Astrocyte (in vitro differentiated cells and primary cell): ENCODE results near the gene PNKD. TPM values are rescaled to one million over a fixed set of nuclear protein-coding genes. Genes with fewer than 3 reads are reported as not detected.

ENCODE experiments used
- DNase-seq: peaks from one replicate; pipeline ENCODE4 v3.0.0-alpha.2; 2010; ENCODE audit warnings: low read depth
- FAIRE-seq: peaks from 2 replicates; lab custom pipeline; 2011; peaks lifted over from hg19 to GRCh38; lab: Jason Lieb, UNC
- H2AFZ ChIP-seq: 2 replicates; pipeline ENCODE4 v1.6.0; 2012; ENCODE audit warnings: low read depth, low read length, inconsistent platforms
- H3K27ac ChIP-seq: 2 replicates; pipeline ENCODE4 v1.5.1; 2011; ENCODE audit warnings: low read depth, low read length, inconsistent platforms
- H3K27me3 ChIP-seq: 2 replicates; pipeline ENCODE4 v1.6.0; 2011; ENCODE audit warnings: low read length, inconsistent platforms; ENCODE audit not compliant: insufficient read depth
- H3K36me3 ChIP-seq: 2 replicates; pipeline ENCODE4 v1.5.1; 2011; ENCODE audit warnings: low read length, inconsistent platforms; ENCODE audit not compliant: insufficient read depth
- H3K4me1 ChIP-seq: 2 replicates; pipeline ENCODE4 v1.5.1; 2011; ENCODE audit warnings: low read length, inconsistent platforms; ENCODE audit not compliant: insufficient read depth
- H3K4me2 ChIP-seq: 2 replicates; pipeline ENCODE4 v1.6.0; 2012; ENCODE audit warnings: low read length, inconsistent platforms
- H3K4me3 ChIP-seq: 2 replicates; pipeline ENCODE4 v1.5.1; 2011; ENCODE audit warnings: low read depth, mild to moderate bottlenecking, low read length, inconsistent platforms; ENCODE audit not compliant: insufficient read depth
- H3K79me2 ChIP-seq: 2 replicates; pipeline ENCODE4 v1.6.0; 2012; ENCODE audit warnings: mild to moderate bottlenecking, low read length, inconsistent platforms; ENCODE audit not compliant: insufficient read depth
- H3K9ac ChIP-seq: 2 replicates; pipeline ENCODE4 v1.6.0; 2012; ENCODE audit warnings: mild to moderate bottlenecking, low read length, inconsistent platforms
- H3K9me3 ChIP-seq: 2 replicates; pipeline ENCODE4 v1.5.1; 2012; ENCODE audit warnings: low read depth, mild to moderate bottlenecking, low read length, inconsistent platforms; ENCODE audit not compliant: insufficient read depth
- H4K20me1 ChIP-seq: 2 replicates; pipeline ENCODE4 v1.6.0; 2012; ENCODE audit warnings: low read length, inconsistent platforms; ENCODE audit not compliant: insufficient read depth
- H3K27ac Mint-ChIP-seq: one replicate; pipeline ENCODE4 v1.8.0; 2021; ENCODE audit warnings: mild to moderate bottlenecking, mixed read lengths; ENCODE audit not compliant: unreplicated experiment
- H3K27me3 Mint-ChIP-seq: one replicate; pipeline ENCODE4 v1.8.0; 2021; ENCODE audit warnings: low read depth, mixed read lengths; ENCODE audit not compliant: unreplicated experiment
- H3K36me3 Mint-ChIP-seq: one replicate; pipeline ENCODE4 v1.8.0; 2021; ENCODE audit warnings: low read depth, mixed read lengths; ENCODE audit not compliant: unreplicated experiment
- H3K4me1 Mint-ChIP-seq: one replicate; pipeline ENCODE4 v1.8.0; 2021; ENCODE audit warnings: low read depth, mixed read lengths; ENCODE audit not compliant: unreplicated experiment
- H3K4me3 Mint-ChIP-seq: one replicate; pipeline ENCODE4 v1.8.0; 2021; ENCODE audit warnings: mild to moderate bottlenecking, moderate library complexity, mixed read lengths; ENCODE audit not compliant: unreplicated experiment
- H3K9me3 Mint-ChIP-seq: one replicate; pipeline ENCODE4 v1.8.0; 2021; ENCODE audit warnings: mild to moderate bottlenecking, mixed read lengths; ENCODE audit not compliant: unreplicated experiment
- CTCF ChIP-seq: IDR thresholded peaks from 2 replicates; pipeline ENCODE4 v1.5.1; 2011; ENCODE audit warnings: low read depth, mild to moderate bottlenecking, inconsistent platforms, low read length, moderate library complexity; ENCODE audit not compliant: insufficient read depth
- EZH2 ChIP-seq: IDR thresholded peaks from 2 replicates; pipeline ENCODE4 v1.6.1; 2012; ENCODE audit warnings: mild to moderate bottlenecking, low read length, inconsistent platforms; ENCODE audit not compliant: insufficient read depth
- total RNA-seq: library from RNA; stranded (reverse); gene quantifications from 2 replicates; pipeline ENCODE4 v1.2.1, GENCODE V29; 2021

PNKD gene
- total RNA-seq, 1 donor from 2014 or later, result 40.9 TPM

GRCh38 chr2:218223046-218223445 lies 47.3 kb upstream of the PNKD start:
- no peak overlapping the region for H3K27ac ChIP-seq
- no peaks in the 10 kb centered on the region for H3K9me3 Mint-ChIP-seq
- peaks cover 47% of the 10 kb centered on the region for H3K4me1 ChIP-seq
- TF ChIP-seq EZH2, result no peak
- no peaks in the 10 kb centered on the region for H3K27me3 ChIP-seq
- H3K9ac ChIP-seq, result peak overlapping the region; percentile 7
- H3K27me3 Mint-ChIP-seq, result no peaks in the 10 kb centered on the region
- FAIRE-seq (no peak), DNase-seq (no peak)
- no peaks in the 10 kb centered on the region for H3K9me3 ChIP-seq
- peaks cover 95% of the 10 kb centered on the region for H3K79me2 ChIP-seq
- no peak overlapping the region for H3K4me3 ChIP-seq
- H2AFZ ChIP-seq, result no peak overlapping the region
- peak overlapping the region; percentile 58 for H3K27ac Mint-ChIP-seq
- H3K36me3 Mint-ChIP-seq, result peaks cover 18% of the 10 kb centered on the region
- peaks cover 64% of the 10 kb centered on the region for H3K4me1 Mint-ChIP-seq
- peak overlapping the region; percentile 60 for H3K4me2 ChIP-seq
- peaks cover 57% of the 10 kb centered on the region for H3K36me3 ChIP-seq
- H3K4me3 Mint-ChIP-seq, result no peak overlapping the region
- H4K20me1 ChIP-seq, result peaks cover 85% of the 10 kb centered on the region

- Histone ChIP-seq H3K36me3 (peaks cover 63% of the 10 kb centered on the region), H3K27ac (no peak overlapping the region), H3K9me3 (no peaks in the 10 kb centered on the region), H2AFZ (no peak overlapping the region), H3K27me3 (no peaks in the 10 kb centered on the region), H3K79me2 (peaks cover 84% of the 10 kb centered on the region), H3K9ac (no peak overlapping the region), H3K4me2 (no peak overlapping the region), H4K20me1 (peaks cover 74% of the 10 kb centered on the region), H3K4me1 (peaks cover 52% of the 10 kb centered on the region), H3K4me3 (no peak overlapping the region)
- FAIRE-seq (no peak), DNase-seq (no peak)
- peak overlapping the region; percentile 15 for H3K27ac Mint-ChIP-seq
- H3K4me1 Mint-ChIP-seq, result peaks cover 74% of the 10 kb centered on the region
- TF ChIP-seq EZH2 (no peak), CTCF (no peak)
- H3K27me3 Mint-ChIP-seq, result no peaks in the 10 kb centered on the region
- peak overlapping the region; percentile 2 for H3K4me3 Mint-ChIP-seq
- H3K36me3 Mint-ChIP-seq, result peaks cover 23% of the 10 kb centered on the region
- no peaks in the 10 kb centered on the region for H3K9me3 Mint-ChIP-seq
These were observed 46.1 kb upstream of the PNKD start for GRCh38 chr2:218224186-218224585.

GRCh38 chr2:218226903-218227302 lies 43.4 kb upstream of the PNKD start:
- peaks cover 32% of the 10 kb centered on the region for H3K36me3 Mint-ChIP-seq
- Histone ChIP-seq H3K79me2 (peaks cover 75% of the 10 kb centered on the region), H3K36me3 (peaks cover 67% of the 10 kb centered on the region), H3K27me3 (no peaks in the 10 kb centered on the region), H3K9ac (no peak overlapping the region), H3K9me3 (no peaks in the 10 kb centered on the region), H3K4me3 (no peak overlapping the region), H3K4me1 (peaks cover 49% of the 10 kb centered on the region), H4K20me1 (peaks cover 46% of the 10 kb centered on the region), H3K4me2 (no peak overlapping the region), H2AFZ (no peak overlapping the region), H3K27ac (no peak overlapping the region)
- H3K4me3 Mint-ChIP-seq, result no peak overlapping the region
- TF ChIP-seq CTCF (no peak), EZH2 (no peak)
- H3K4me1 Mint-ChIP-seq, result peaks cover 70% of the 10 kb centered on the region
- no peak for FAIRE-seq
- H3K9me3 Mint-ChIP-seq, result no peaks in the 10 kb centered on the region
- no peaks in the 10 kb centered on the region for H3K27me3 Mint-ChIP-seq
- DNase-seq, result no peak
- peak overlapping the region; percentile 7 for H3K27ac Mint-ChIP-seq
